Stimulated activated CD4-positive, alpha-beta T cell treated with anti-CD3 and anti-CD28 coated beads, Interleukin-15, amount 100 ng/mL, for 48 hours (primary cell): ENCODE data around the gene GNAO1.

Source experiments
- DNase-seq, 2 donors: peaks; one replicate each; pipeline ENCODE4 v3.0.0-alpha.2; 2020; ENCODE audit warnings: low read depth in 2 of 2

GNAO1 gene

DNA sequence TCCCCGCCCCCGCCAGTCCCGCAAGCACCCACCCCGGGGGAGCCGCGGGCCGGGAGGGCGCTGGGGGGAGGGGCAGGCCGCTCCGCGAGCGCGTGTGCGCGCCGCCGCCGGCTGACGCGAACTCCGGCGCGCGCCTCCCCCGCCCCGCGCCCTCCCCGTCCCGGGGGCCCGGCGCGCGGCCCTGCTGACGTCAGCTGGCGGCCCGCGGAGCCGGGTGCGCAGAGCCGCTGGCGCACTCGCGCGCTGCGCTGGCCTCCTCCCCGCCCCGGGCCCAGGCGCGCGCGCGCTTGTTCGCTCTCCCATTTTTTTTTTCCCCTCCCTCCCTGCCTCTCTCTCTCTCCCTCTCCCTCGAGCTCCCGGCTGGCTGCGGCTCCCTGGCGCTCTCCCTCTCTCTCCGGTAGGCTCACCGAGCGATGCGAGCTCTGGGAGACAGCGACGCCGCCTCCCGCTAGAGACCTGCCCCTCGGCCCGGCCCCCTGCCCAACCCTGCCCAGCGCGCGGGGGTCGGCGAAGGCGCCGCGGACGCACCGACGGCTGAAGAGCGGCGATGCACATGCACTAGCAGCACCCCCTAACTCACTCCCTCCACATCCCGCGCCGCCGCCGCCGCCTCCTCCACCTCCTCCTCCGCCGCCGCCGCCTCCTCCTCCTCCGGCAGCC lies at the start of gene GNAO1:
GNAO1 (plus strand) TSS at position 334 of the 660 bp plus-strand sequence. CDS start 747 bp downstream, outside the sequence.
- DNase-seq, result peak in 1 of 2 donors; percentile 36

DNA sequence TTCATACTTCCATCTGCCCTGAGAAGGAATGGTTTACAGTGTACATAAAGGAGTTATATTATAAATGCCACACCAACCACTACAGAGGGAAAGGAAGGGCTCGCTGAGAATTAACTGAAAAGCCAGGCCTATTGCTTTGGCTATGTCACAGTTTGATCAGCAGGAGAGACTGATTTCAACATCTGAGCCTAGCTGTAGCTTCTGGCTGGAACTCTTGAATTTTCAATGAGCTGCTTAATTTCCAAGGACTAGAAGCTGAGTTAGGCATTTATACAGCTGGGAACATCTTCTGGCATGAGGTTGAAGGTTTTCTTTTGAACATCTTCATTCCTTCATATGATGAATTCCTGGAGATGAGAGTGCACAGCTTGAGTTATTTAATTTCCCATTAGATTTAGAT lies 47.6 kb upstream of the GNAO1 start:
- DNase-seq, result no peak

DNA sequence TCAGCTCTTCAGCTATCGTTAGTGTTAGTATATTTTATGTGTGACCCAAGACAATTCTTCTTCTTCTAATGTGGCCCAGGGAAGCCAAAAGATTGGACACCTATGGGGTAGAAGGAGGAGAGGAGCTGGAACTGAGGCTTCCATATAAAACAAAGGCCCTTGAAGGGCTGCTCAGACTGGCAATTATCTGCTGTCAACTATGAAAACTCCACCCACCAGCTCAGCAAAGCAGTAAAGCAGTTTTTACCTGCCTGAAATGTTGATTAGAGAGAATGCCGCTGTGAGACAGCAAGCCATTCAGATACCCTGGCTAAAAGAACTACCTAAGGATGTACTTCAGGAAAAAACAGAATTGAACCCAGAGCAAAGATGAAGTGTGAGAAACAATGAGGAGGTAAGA lies 45.9 kb upstream of the GNAO1 start:
- no peak for DNase-seq

DNA sequence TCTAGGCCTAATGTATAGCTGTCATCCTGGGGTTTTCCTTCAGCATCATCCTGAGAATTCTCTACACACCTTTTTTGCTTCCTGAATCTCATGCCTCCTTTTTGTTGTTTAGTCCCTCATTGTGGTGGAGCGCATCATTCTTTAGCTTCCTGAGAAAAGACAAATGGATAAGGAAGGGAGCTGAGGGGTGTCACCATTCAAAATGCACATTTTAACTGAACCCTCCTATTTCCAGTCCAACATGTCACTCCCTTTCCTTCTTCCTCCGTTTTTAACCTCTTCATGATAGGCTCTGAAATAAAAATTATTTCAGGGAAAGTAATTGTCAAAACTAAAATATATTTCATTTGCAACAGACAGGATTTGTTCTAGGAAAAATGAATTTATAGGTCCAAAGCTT lies 39.7 kb upstream of the GNAO1 start:
- no peak for DNase-seq

DNA sequence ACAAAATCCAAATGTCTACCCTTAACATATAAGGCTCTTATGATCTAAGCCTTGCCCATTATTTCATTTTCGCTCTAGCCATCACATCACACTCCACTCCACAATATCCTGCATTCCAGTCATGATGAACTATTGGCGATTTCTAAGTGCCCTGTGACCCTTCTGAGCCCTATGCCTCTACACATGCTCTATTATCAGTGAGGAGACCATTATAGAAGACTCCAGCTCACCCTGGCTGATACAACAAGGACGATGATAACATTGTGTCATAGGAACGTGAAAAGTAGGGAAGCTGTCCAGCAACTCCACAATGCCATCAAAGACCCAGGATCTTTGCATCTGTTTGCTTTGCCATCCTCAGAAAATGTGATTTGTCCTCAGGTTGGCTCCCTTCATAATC lies 29.6 kb upstream of the GNAO1 start:
- no peak for DNase-seq

DNA sequence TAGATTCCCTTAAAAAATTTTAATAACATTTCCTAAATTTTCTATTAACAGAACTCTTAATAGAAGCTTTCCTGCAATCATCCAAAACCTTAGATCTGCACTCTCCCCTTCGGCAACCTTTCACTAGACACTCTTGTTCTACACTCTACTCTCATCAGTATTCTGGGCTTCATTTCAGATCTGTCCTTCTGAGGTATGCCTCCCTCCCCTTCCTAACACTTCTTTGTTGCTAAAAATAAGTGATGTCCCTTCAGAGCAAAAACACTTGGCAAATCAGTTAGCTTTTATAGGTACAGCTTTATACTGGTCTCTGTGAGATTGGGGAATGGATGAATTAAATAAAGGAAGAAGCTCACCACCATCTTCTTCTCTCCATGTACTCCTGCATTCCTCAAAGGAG lies 28.2 kb upstream of the GNAO1 start:
- DNase-seq, result no peak

DNA sequence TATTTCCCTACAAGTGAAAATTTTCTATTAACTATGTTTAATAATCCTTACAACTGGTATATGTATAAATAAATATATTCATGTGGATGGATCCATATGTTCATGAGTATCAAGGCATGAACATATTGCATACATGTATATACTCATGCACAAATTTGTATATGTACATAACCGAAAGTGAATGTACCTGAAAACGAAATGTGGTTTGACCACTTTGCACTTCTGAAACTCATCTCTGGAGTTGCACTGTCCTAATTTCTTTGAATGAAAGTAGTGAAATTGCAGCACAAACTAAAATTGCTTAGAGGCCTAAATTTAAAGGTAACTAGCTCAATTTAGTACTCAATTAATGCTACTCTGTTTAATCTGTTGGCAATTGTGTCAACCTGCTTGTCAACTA lies 27.4 kb upstream of the GNAO1 start:
- DNase-seq, result no peak

DNA sequence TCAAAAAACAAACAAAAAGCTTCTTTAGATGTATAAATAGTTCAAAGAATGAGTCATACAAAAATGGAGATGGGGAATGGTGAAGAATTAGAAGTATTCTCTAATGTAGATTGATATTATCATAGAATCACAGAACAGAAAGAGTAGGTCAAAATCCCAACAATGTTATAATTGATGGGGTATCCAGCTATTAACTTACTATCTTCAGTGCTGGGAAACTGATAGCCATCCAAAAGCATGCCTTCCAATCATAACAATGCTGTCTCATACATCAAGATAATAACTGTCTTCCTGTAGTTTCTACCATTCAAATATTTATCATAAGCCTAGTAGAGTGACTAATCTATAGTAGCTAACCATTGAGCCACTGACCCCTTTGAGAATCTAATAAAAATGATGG lies 26.7 kb upstream of the GNAO1 start:
- DNase-seq, result no peak

DNA sequence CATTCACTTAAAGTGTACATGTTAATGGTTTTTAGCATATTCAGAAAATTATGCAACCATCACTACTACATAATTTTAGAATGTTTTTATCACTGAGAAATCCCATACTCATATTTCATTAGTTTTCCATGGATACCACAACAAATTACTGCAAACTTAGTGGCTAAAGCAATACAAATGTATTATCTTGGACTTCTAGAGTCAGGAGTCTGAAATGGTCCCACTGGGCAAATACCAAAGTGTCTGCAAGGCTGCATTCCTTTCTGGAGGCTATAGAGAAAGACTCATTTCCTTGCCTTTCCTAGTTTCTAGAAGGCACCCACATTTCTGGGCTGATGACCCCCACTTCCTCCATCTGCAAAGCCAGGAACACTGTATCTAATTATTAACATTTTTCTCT lies 16.9 kb upstream of the GNAO1 start:
- DNase-seq, result no peak

DNA sequence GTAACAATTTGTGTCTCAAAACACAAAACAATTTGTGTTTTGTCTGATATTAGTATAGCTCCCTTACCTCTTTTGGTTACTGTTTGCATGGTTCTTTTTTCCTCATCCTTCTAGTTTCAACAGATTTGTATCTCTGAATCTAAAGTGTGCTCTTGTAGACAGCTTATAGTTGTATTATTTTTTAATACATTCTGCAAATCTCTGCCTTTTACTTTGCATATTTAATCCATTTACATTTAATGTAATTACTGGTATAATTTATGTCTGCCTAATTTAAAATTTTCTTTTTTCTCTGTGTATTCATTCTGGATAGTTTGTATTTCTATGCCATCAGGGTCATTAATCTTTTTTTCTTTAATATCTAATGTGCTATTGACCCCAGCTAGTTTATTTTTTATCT lies 9.9 kb upstream of the GNAO1 start:
- DNase-seq, result no peak

DNA sequence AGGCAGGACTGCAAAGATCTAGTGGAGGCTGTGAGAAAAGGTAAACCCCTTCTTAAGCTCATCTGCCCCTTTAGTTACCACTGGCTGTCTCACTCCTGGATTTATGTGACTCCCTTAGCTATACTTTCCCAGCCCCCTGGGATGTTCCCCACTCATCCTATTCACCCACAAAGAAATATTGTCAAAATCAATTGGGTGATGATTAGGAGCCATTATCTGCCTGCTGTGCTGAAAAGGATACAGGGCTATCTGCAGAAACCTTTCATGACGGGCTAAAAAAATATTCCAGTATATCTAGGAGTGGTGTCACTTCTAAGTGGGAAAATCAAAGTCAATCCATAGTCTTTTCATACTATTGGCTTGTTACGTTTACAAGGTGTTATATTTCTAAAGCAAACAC lies 8.0 kb upstream of the GNAO1 start:
- DNase-seq, result no peak

DNA sequence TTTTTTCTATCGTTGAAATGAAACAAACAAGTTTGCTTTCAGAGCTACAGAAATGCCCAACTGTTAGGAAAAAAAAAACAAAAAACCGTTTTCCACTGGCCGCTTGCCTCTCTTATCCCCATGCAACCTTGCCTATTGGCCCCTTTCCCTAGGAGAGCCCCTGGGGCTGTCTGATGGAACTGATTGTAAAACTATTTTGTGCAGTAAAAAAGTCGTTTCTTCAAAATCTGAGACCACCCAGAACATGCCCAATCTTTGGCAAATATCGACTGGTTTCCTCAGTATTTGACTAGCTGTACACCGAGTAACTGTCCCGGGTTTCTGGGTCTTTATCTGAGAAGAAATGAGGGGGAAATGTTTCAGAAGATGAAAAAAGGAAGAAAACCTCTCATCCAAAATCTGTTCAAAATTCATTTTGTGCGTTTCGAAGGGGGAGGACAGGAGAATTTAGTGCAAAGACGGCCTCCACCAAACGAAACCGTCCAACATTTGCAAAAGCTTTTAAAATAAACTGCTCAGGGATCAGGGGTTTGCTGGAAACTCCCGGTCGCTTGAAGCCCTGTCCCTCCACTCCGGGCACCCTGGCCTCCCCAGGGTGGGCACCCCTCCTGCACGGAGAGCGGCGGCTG lies 1.1 kb upstream of the GNAO1 start:
- no peak for DNase-seq

DNA sequence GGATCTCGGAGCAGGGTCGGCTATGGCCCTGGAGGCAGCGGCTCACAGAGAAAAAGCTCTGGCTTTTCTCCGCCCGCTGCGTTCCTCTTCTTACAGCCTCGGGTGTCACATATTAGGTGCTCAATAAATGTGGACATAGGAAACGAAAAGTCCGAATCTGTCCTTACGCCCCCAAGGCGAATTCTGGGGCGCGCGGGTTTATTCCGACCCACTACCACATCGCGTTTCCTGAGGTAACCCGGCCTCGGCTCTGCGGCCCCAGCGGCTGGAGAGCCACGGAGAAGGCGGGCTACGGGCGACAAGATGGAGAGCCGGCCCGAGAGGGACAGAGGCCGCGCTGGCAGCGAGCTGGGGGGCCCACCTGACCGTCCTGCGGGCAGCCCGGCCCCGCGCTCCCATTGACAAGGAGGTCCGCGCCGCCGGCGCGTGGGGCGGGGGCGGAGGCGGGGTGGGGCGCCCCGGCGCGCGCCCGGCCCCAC lies 573 bp upstream of the GNAO1 start:
- no peak for DNase-seq

DNA sequence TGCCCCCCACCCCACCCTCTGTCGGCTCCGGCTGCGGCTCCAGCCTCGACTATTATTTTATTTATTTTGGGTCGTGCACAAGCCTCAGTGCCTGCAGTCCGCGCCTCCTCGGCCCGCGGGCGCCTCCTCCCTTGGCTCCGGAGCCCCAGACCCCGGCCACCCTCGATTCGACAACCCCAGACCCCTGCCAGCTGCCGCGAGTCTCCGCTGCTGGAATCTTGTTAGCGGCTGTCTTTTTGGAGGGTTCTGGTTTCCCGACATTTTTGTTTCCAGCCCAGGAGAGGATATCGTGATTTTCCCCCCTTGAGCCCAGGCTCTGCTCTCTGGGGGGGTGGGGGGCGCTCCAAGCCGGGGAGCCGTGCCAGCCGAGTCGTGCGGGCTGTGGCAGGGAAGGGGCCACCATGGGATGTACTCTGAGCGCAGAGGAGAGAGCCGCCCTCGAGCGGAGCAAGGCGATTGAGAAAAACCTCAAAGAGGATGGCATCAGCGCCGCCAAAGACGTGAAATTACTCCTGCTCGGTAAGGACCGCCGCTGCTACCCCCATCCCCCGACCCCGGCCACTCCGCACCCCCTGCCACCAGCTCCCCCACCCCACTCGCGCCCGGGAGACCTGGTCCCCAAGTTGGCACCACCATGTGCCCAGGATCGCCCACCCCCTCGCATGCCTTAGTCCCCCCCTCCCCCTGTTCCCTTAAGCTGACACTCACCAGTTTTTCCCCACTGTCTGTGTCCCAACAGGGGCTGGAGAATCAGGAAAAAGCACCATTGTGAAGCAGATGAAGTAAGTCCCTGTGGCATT lies 746 bp downstream of the GNAO1 start:
- no peak for DNase-seq

DNA sequence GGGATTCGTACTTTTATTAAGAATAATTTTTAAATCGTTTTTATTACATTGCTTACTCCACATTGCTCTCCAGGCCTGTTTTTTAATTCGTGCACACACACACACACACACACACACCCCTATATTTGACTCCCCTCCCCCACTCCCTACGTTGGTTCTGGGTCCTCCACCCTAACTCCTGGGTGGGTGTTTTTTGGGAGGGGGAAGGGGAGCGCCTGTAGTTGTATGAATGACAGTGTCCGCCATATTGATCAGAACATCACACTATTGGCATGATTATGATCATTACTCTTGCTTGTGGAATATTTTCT lies 1.3 kb downstream of the GNAO1 start:
- no peak for DNase-seq

DNA sequence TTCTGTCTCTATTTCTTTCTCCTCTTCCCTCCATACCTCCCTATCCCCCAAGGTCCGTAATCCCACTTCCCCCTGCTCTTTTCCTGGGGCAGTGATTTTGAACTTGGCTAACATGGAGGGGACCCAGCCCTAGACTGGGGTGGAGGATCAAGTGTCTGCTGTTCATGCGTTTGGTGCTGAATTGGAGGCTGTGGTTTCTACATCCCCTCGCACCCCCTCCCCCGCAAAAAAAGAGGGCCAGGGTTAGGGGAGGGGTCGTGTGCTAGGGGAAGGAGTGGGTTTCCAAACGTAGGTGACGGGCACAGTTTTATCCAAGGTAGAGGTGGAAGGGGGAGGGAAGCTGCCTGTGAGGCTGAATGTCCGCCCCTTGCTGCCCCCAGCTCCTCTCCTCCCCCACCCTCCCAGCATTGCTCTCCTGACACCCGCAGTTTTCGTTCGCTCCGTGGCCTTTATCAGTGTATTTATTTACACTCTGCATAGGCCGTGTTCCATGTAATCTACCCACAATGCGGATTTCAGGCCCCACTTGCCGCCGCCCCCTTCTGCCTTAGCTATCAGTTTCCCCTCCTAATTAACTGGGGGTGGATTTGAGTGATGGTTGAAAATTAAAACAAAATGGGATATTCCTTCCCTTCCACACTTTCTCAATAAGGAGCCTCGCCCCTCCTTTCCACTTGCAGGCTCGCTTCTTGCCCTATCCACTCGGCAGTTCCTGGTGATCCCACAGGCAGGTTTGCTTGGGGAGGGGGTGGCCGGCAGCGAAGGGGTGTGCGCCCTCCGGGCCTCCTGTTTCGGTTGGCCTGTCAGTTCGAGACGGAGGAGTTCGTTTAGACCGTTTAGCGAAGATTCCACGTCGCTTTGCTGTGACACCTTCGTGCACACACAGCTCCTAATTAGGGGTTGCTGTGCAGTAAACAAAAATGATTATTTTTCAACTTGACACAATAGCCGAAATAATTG lies 2.0 kb downstream of the GNAO1 start:
- no peak for DNase-seq

DNA sequence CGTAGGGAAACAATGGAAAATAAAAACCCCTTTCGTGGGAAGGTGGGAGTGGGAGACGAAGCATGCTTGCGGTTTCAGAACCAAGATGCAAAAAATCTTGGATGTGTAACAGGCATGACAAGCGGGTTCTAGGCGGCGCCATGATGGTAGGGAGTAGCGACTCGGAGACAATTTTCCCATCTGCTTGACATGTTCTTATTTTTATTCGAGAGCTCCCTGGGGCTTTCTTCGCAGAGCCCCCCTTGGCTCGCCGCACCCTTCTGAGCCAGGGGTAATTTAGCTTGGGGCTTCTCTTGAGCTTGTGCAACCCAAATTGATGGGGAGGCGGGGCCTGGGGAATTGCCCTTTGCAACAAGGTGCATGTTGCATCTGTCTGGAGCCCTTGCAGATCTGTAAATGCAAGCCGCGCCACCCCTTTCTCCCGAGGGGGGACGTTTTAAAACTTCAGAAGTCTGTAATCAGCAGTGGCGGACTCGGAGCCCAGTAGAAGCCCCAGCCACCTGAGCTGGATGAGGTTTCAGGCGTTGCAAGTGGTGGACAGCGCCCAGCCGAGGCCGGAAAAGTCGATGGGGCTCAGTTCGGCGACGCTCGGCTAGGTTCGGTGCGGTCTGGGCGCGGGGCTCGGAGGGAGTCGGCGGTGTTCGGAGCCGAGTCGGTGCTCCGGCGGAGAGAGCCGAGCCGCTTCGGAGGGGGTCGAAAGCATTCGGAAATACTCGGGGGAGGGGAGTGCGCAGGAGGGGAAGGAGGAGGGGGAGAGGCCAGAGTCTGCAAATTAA lies 2.9 kb downstream of the GNAO1 start:
- peak; percentile 51 to 70 for DNase-seq

DNA sequence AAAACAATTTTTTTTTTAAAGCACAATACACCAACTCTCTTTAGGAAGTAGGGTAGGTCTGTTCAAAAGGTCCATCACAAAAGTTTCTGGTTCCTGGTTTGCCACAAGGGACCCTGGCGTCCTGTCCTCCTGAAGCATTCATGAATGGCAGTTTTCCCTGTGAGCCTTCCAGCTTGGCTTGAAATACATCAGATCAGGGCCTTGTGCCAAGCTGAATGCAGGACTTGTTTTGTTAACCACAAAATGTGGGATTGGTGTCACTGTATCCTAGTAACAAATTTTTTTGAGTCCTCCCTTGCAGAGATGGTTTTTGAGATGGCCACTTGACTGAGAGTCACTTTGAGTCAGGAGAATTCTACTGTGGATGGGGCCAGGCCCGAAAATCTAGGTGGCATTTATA lies 3.9 kb downstream of the GNAO1 start:
- no peak for DNase-seq

DNA sequence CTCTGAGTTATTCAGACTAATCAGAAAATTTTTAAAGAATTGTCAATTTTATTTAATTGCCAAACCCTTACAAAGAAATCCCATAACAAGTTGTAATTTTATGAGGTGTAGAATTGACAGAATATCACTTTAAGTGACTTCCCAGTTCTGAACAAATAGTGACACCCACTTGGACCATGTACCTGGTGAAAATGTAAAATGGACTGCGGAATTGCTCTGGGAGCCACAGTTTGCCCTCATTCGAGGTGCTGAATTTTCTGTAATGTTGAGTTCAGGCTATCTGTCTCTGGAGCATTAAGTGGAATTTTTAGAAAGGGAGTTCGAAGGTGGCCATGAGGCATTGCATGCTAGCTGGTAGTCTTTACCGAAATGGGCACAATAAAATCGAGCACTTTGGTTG lies 5.1 kb downstream of the GNAO1 start:
- DNase-seq, result no peak

DNA sequence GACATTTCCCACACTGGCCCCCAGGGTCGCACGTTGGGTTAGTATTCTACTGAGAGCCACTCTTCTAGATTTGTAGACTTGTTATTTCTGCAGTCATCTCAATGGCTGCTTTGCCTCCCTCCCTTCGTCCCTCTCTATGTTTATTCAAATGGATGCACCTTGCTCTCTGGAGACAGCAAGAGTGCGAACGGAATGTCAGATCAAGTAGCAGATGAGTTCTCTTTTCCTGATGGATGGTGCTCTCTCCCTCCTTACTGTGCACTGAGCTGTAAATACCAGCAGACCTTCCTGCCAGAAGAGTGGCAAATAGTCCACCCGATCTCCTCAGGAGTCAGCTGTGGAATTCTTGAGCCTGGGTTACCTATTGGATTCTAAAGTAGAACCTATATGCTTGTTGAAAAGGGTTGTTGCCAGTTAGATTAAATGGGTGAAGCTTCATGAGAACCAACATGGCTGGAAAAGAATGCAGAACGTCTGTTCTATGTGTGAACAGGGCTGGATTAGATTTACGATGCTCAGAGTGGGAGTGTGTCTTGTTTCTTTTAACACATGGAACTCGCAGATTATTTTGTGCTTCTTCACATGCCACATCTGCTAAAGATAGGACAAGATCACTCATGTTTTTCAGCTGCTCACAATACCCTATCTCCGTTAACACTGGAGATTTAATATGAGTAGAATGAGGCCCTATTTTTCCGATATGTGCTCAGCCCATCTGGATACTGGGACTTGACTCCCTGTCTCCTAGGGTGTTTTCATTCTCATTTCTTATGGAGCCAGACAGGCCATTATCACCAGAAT lies 6.1 kb downstream of the GNAO1 start:
- DNase-seq, result no peak
